HG03432 (cell line): ENCODE data around the gene DNAH2.

ENCODE experiments used
- ATAC-seq: cut with Tn5 transposase; IDR thresholded peaks from one replicate; pipeline ENCODE4 v1.9.1; 2021; ENCODE audit warnings: mild to moderate bottlenecking, moderate library complexity; ENCODE audit not compliant: unreplicated experiment

Gene DNAH2

GRCh38 chr17:7719661-7720060 lies 2.1 kb downstream of the DNAH2 start:
- no peak for ATAC-seq

- no peak for ATAC-seq
Observed at GRCh38 chr17:7720125-7720524, 2.6 kb downstream of the DNAH2 start.

- no peak for ATAC-seq
Observed at GRCh38 chr17:7721612-7722011, 4.1 kb downstream of the DNAH2 start.

- ATAC-seq: no peak
Observed at GRCh38 chr17:7727886-7728285, 10.3 kb downstream of the DNAH2 start.

GRCh38 chr17:7729816-7730215 lies 12.3 kb downstream of the DNAH2 start:
- ATAC-seq: no peak

GRCh38 chr17:7732981-7733539 lies 15.5 kb downstream of the DNAH2 start:
- ATAC-seq: no peak

GRCh38 chr17:7737601-7738000 lies 20.1 kb downstream of the DNAH2 start:
- ATAC-seq: no peak

- ATAC-seq: no peak
Observed at GRCh38 chr17:7739746-7740145, 22.2 kb downstream of the DNAH2 start.

- ATAC-seq: no peak
Observed at GRCh38 chr17:7740481-7741001, 23.0 kb downstream of the DNAH2 start.

GRCh38 chr17:7742729-7743128 lies 25.2 kb downstream of the DNAH2 start:
- no peak for ATAC-seq

GRCh38 chr17:7744416-7744815 lies 26.9 kb downstream of the DNAH2 start:
- ATAC-seq: no peak

- no peak for ATAC-seq
Observed at GRCh38 chr17:7745748-7746470, 28.4 kb downstream of the DNAH2 start.

GRCh38 chr17:7747635-7748071 lies 30.1 kb downstream of the DNAH2 start:
- no peak for ATAC-seq

GRCh38 chr17:7748076-7748775 lies 30.7 kb downstream of the DNAH2 start:
- ATAC-seq: no peak

- no peak for ATAC-seq
Observed at GRCh38 chr17:7750321-7750821, 32.8 kb downstream of the DNAH2 start.

GRCh38 chr17:7754656-7755055 lies 37.1 kb downstream of the DNAH2 start:
- no peak for ATAC-seq

GRCh38 chr17:7755095-7755890 lies 37.7 kb downstream of the DNAH2 start:
- no peak for ATAC-seq

- ATAC-seq: no peak
Observed at GRCh38 chr17:7756968-7757367, 39.4 kb downstream of the DNAH2 start.

GRCh38 chr17:7763919-7764318 lies 46.4 kb downstream of the DNAH2 start:
- ATAC-seq: no peak

GRCh38 chr17:7767004-7767403 lies 49.5 kb downstream of the DNAH2 start:
- no peak for ATAC-seq
